H1 (cell line): ENCODE measurements around the gene VSTM4. TPM values are rescaled to one million over a fixed set of nuclear protein-coding genes. Genes with fewer than 3 reads are reported as not detected.

Source experiments
- CTCF ChIA-PET: fragments of 300-600 bp; sonication (Branson Sonifier 250); formaldehyde crosslinking; loops from one replicate; lab custom pipeline; 2021; ENCODE audit not compliant: partially characterized antibody; lab: Charles Lee
- POLR2A ChIA-PET: fragments of 300-600 bp; sonication (Branson Sonifier 250); formaldehyde crosslinking; loops from one replicate; lab custom pipeline; 2021; ENCODE audit warnings: inconsistent platforms; ENCODE audit not compliant: partially characterized antibody; lab: Charles Lee
- DNase-seq, 2 experiments: peaks; one replicate each; pipeline versions ENCODE4 v3.0.0 to v3.0.0-alpha.2; 2010 to 2022; ENCODE audit warnings: low spot score in 2 of 2, low read depth in 1 of 2, mixed read lengths in 1 of 2
- FAIRE-seq: peaks from 2 replicates; lab custom pipeline; 2011; peaks lifted over from hg19 to GRCh38; lab: Jason Lieb, UNC
- H2AFZ ChIP-seq: 2 replicates; pipeline ENCODE4 v1.8.1; 2012; ENCODE audit warnings: low read length, inconsistent platforms
- H2AK5ac ChIP-seq: 2 replicates; pipeline ENCODE4 v1.6.1; 2013; ENCODE audit warnings: low read depth, low read length
- H2BK120ac ChIP-seq: replicated peaks from 2 replicates; pipeline ENCODE3; 2013; ENCODE audit warnings: low read depth, low read length, inconsistent platforms
- H2BK12ac ChIP-seq: 2 replicates; pipeline ENCODE4 v1.6.1; 2013; ENCODE audit warnings: low read depth, low read length
- H2BK15ac ChIP-seq: 2 replicates; pipeline ENCODE4 v1.6.1; 2013; ENCODE audit warnings: low read length
- H2BK20ac ChIP-seq: 2 replicates; pipeline ENCODE4 v1.6.1; 2013; ENCODE audit warnings: low read length
- H2BK5ac ChIP-seq: 2 replicates; pipeline ENCODE4 v1.6.1; 2013; ENCODE audit warnings: low read depth, low read length
- H3K14ac ChIP-seq: 2 replicates; pipeline ENCODE4 v1.6.1; 2013; ENCODE audit warnings: inconsistent platforms; ENCODE audit not compliant: insufficient read length
- H3K18ac ChIP-seq: 2 replicates; pipeline ENCODE4 v1.6.1; 2013; ENCODE audit warnings: low read length; ENCODE audit errors: extremely low read depth
- H3K23ac ChIP-seq: 2 replicates; pipeline ENCODE4 v1.6.1; 2013; ENCODE audit warnings: inconsistent platforms; ENCODE audit not compliant: insufficient read length
- H3K23me2 ChIP-seq: 2 replicates; pipeline ENCODE4 v1.6.1; 2013; ENCODE audit warnings: low read depth, low read length
- H3K27ac ChIP-seq: 2 replicates; pipeline ENCODE4 v1.6.1; 2011; ENCODE audit warnings: low read depth, low read length, inconsistent platforms
- H3K27me3 ChIP-seq, 4 experiments: replicated peaks in 1 of 4; 1 replicate in 1 of 4; 2 replicates in 3 of 4; pipeline versions ENCODE4 v1.6.1 to v1.8.1; 2011 to 2013; ENCODE audit warnings: low read length in 3 of 4, mild to moderate bottlenecking in 3 of 4, inconsistent platforms in 2 of 4, mixed read lengths in 2 of 4, moderate library complexity in 1 of 4; ENCODE audit not compliant: control insufficient read depth in 3 of 4, insufficient read depth in 3 of 4; ENCODE audit errors: extremely low read depth in 1 of 4
- H3K36me3 ChIP-seq, 4 experiments: 2 replicates each; pipeline versions ENCODE4 v1.6.1 to v1.8.1; 2011 to 2013; ENCODE audit warnings: mild to moderate bottlenecking in 4 of 4, low read length in 3 of 4, moderate library complexity in 2 of 4, control low read depth in 1 of 4, inconsistent platforms in 1 of 4; ENCODE audit not compliant: insufficient read depth in 4 of 4, control insufficient read depth in 2 of 4
- H3K4ac ChIP-seq: replicated peaks from 2 replicates; pipeline ENCODE3; 2013; ENCODE audit warnings: low read length, low read depth, mixed read lengths, inconsistent platforms; ENCODE audit not compliant: insufficient read length
- H3K4me1 ChIP-seq, 4 experiments: replicated peaks in 1 of 4; 1 replicate in 1 of 4; 2 replicates in 3 of 4; pipeline versions ENCODE4 v1.6.1 to v1.8.1; 2011 to 2013; ENCODE audit warnings: low read length in 3 of 4, inconsistent platforms in 2 of 4, mixed read lengths in 1 of 4; ENCODE audit not compliant: insufficient read depth in 4 of 4, control insufficient read depth in 3 of 4
- H3K4me2 ChIP-seq, 2 experiments: 2 replicates each; pipeline versions ENCODE4 v1.6.1 to v1.8.1; 2011 to 2013; ENCODE audit warnings: low read depth in 2 of 2, low read length in 2 of 2, control low read depth in 1 of 2, inconsistent platforms in 1 of 2, mild to moderate bottlenecking in 1 of 2; ENCODE audit not compliant: insufficient read depth in 1 of 2
- H3K4me3 ChIP-seq, 4 experiments: fragments of 200-600, 300-600 bp in 1 of 4; sonication (generic), shearing (Covaris generic), sonication (Bioruptor Twin) in 1 of 4; 2 replicates each; pipeline versions ENCODE4 v1.5.1 to v1.8.1; 2011 to 2016; ENCODE audit warnings: low read length in 4 of 4, low read depth in 3 of 4, control low read depth in 2 of 4, inconsistent platforms in 2 of 4, mild to moderate bottlenecking in 2 of 4, mixed read lengths in 1 of 4, moderate library complexity in 1 of 4; ENCODE audit not compliant: insufficient read depth in 2 of 4; ENCODE audit errors: extremely low read depth in 1 of 4
- H3K56ac ChIP-seq: replicated peaks from 2 replicates; pipeline ENCODE3; 2013; ENCODE audit warnings: low read depth, mild to moderate bottlenecking, mixed read lengths, low read length, inconsistent platforms; ENCODE audit not compliant: insufficient read length
- H3K79me1 ChIP-seq: 2 replicates; pipeline ENCODE4 v1.6.1; 2013; ENCODE audit warnings: low read depth, low read length, control low read depth
- H3K79me2 ChIP-seq, 2 experiments: 2 replicates each; pipeline versions ENCODE4 v1.6.1 to v1.8.1; 2012 to 2013; ENCODE audit warnings: low read length in 2 of 2, mild to moderate bottlenecking in 2 of 2, inconsistent platforms in 1 of 2; ENCODE audit not compliant: insufficient read depth in 2 of 2, control insufficient read depth in 1 of 2
- H3K9ac ChIP-seq, 4 experiments: replicated peaks in 1 of 4; 1 replicate in 1 of 4; 2 replicates in 3 of 4; pipeline versions ENCODE4 v1.6.1 to v1.8.1; 2011 to 2013; ENCODE audit warnings: low read depth in 3 of 4, low read length in 3 of 4, control low read depth in 2 of 4, mild to moderate bottlenecking in 2 of 4, moderate library complexity in 2 of 4, inconsistent platforms in 1 of 4; ENCODE audit errors: extremely low read depth in 1 of 4
- H3K9me3 ChIP-seq, 2 experiments: 2 replicates each; pipeline versions ENCODE4 v1.6.1 to v1.8.1; 2012 to 2013; ENCODE audit warnings: mild to moderate bottlenecking in 2 of 2, moderate library complexity in 2 of 2, control low read depth in 1 of 2, inconsistent platforms in 1 of 2, low read depth in 1 of 2, low read length in 1 of 2, mixed read lengths in 1 of 2; ENCODE audit not compliant: insufficient read depth in 2 of 2
- H4K20me1 ChIP-seq, 2 experiments: replicated peaks in 1 of 2; 2 replicates each; pipeline versions ENCODE3 to v1.8.1; 2011 to 2013; ENCODE audit warnings: inconsistent platforms in 2 of 2, low read length in 2 of 2, mild to moderate bottlenecking in 1 of 2; ENCODE audit not compliant: insufficient read depth in 2 of 2, control insufficient read depth in 1 of 2
- H4K5ac ChIP-seq: 2 replicates; pipeline ENCODE4 v1.6.1; 2013; ENCODE audit warnings: low read length, low read depth, mixed read lengths, inconsistent platforms; ENCODE audit not compliant: insufficient read length
- H4K8ac ChIP-seq: 2 replicates; pipeline ENCODE4 v1.8.0; 2013; ENCODE audit warnings: mild to moderate bottlenecking, moderate library complexity, low read length, inconsistent platforms; ENCODE audit not compliant: insufficient read depth; ENCODE audit errors: extremely low read depth
- H4K91ac ChIP-seq: replicated peaks from 2 replicates; pipeline ENCODE3; 2013; ENCODE audit warnings: low read length, mixed read lengths, inconsistent platforms; ENCODE audit not compliant: insufficient read length
- BACH1 ChIP-seq: IDR thresholded peaks from 2 replicates; pipeline ENCODE4 v1.6.1; 2012; ENCODE audit warnings: low read length, improper control_type of control experiment
- CEBPB ChIP-seq: IDR thresholded peaks from 2 replicates; pipeline ENCODE4 v1.6.1; 2012; ENCODE audit warnings: low read depth, low read length
- MAFK ChIP-seq: IDR thresholded peaks from 2 replicates; pipeline ENCODE4 v1.6.1; 2012; ENCODE audit warnings: low read depth, mild to moderate bottlenecking, improper control_type of control experiment, low read length
- RAD21 ChIP-seq, 2 experiments: IDR thresholded peaks in 1 of 2; conservative IDR thresholded peaks in 1 of 2; 2 replicates each; pipeline ENCODE4 v1.6.1; 2011; ENCODE audit warnings: low read depth in 2 of 2, low read length in 2 of 2, improper control_type of control experiment in 1 of 2, inconsistent platforms in 1 of 2, mild to moderate bottlenecking in 1 of 2, moderate library complexity in 1 of 2
- SP2 ChIP-seq: IDR thresholded peaks from 2 replicates; pipeline ENCODE4 v1.6.1; 2012; ENCODE audit warnings: mild to moderate bottlenecking, low read length, inconsistent platforms
- TBP ChIP-seq: IDR thresholded peaks from 2 replicates; pipeline ENCODE4 v1.6.1; 2011; ENCODE audit warnings: low read depth, low read length, improper control_type of control experiment
- WGBS, 2 experiments: shearing (Covaris generic) in 1 of 2; methylation state at CpG; one replicate each; pipeline versions ENCODE4 v1.1.6 to v1.1.7; 2013 to 2015; ENCODE audit warnings: low lambda C conversion rate in 2 of 2, mixed read lengths in 2 of 2, inconsistent platforms in 1 of 2, low coverage in 1 of 2, missing lambda C conversion rate in 1 of 2; ENCODE audit not compliant: insufficient replicate concordance in 2 of 2, insufficient coverage in 1 of 2, insufficient read length in 1 of 2; ENCODE audit errors: extremely low coverage in 1 of 2, missing lambda C conversion rate in 1 of 2; 5-methylcytosine and 5-hydroxymethylcytosine counted together
- polyA plus RNA-seq, 7 experiments: library from polyadenylated mRNA; depleted of rRNA in 3 of 7; stranded (reverse) in 5 of 7; unstranded in 2 of 7; fragments of >200 nt in 5 of 7; fragments of 200-250 nt in 2 of 7; gene quantifications; 1 replicate in 5 of 7; 2 replicates in 1 of 7; 4 replicates in 1 of 7; pipeline versions ENCODE4 v1.2.1 to v1.2.3, GENCODE V29; 2011 to 2013; ENCODE audit warnings: missing spikeins in 2 of 7, mixed read lengths in 2 of 7
- total RNA-seq: library from RNA; stranded (reverse); fragmentation: NEBNext Ultra II Directional; extraction: Animal tissue kit (Norgen Biotek cat#: 25700); gene quantifications from 2 replicates; pipeline ENCODE4 v1.2.1, GENCODE V29; 2021
- TF ChIP-seq, protein P1 (sequence below): IDR thresholded peaks from 2 replicates; pipeline ENCODE4 v1.6.1; 2012; ENCODE audit warnings: inconsistent platforms
- TF ChIP-seq, protein P2 (sequence below), 3 experiments: IDR thresholded peaks; 1 replicate in 2 of 3; 2 replicates in 1 of 3; pipeline versions ENCODE4 v1.5.1 to v1.6.1; 2011; ENCODE audit warnings: low read length in 3 of 3, mild to moderate bottlenecking in 3 of 3, inconsistent platforms in 2 of 3, low read depth in 1 of 3, moderate library complexity in 1 of 3; ENCODE audit not compliant: insufficient read depth in 1 of 3; ENCODE audit errors: control extremely low read depth in 1 of 3

Gene VSTM4
- total and polyA plus RNA-seq, 2 of the 8 experiments (the other 6 are each of a cell fraction or from before 2014, with no cell fraction given), result 0.48 to 0.73 TPM

DNA sequence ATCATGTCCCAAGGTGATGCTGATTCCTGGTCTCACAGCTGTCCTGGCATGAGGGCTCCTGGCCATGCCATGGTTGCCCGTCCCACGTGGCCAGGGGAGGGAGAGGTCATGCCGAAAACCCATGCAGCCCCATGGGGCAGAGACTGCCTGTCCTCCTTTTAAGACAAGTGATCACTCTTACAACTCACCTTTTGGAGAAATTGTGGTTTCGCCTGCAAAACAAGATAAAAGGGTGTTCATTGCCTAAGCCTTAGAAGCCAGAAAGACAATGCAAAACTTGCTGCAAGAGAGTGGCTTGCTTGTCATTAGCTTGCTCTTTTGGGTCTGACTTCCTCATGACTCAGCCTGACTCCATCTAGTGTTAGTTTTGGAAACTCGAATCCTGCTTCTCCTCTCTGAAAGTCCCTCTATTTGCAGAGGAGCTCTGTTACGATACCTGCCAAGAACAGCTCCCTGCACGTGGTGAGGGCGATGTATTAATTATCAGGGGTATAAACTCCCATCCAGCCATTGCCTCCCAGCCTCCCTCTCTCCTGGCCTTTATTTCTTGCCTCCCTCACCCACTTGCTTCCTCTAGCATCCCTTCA is 46.2 kb upstream of the VSTM4 start:
- no peak for DNase-seq
- TF ChIP-seq CEBPB (no peak), TBP (no peak), RAD21 (IDR thresholded peaks at IDR 0.05 in 1 of 2, conservative IDR thresholded peaks at IDR 0.05 in 1 of 2; ENCODE audit: low read depth in 2 of 2, low read length in 2 of 2) (peak; percentile 45 to 57), MAFK (peak; percentile 74; the same call in 1 of the 2 replicates), SP2 (no peak), BACH1 (peak; percentile 96)
- TF ChIP-seq, protein P1, sequence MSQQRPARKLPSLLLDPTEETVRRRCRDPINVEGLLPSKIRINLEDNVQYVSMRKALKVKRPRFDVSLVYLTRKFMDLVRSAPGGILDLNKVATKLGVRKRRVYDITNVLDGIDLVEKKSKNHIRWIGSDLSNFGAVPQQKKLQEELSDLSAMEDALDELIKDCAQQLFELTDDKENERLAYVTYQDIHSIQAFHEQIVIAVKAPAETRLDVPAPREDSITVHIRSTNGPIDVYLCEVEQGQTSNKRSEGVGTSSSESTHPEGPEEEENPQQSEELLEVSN, result 0 out of 2 replicates have a peak, but pooled peaks have one; percentile 14
- TF ChIP-seq, protein P2, sequence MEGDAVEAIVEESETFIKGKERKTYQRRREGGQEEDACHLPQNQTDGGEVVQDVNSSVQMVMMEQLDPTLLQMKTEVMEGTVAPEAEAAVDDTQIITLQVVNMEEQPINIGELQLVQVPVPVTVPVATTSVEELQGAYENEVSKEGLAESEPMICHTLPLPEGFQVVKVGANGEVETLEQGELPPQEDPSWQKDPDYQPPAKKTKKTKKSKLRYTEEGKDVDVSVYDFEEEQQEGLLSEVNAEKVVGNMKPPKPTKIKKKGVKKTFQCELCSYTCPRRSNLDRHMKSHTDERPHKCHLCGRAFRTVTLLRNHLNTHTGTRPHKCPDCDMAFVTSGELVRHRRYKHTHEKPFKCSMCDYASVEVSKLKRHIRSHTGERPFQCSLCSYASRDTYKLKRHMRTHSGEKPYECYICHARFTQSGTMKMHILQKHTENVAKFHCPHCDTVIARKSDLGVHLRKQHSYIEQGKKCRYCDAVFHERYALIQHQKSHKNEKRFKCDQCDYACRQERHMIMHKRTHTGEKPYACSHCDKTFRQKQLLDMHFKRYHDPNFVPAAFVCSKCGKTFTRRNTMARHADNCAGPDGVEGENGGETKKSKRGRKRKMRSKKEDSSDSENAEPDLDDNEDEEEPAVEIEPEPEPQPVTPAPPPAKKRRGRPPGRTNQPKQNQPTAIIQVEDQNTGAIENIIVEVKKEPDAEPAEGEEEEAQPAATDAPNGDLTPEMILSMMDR (IDR thresholded peaks at IDR 0.05; ENCODE audit: control extremely low read depth in 1 of 3, insufficient read depth in 1 of 3, low read depth in 1 of 3, low read length in 3 of 3), result peak in 2 of 3 experiments; percentile 46 to 59; a peak in 3 of 4 replicates
- TF ChIP-seq, all 59 proteins: peak for 5
- ChIA-PET POLR2A (no interaction called here), CTCF (interaction anchor here (0.6 to 5.5 kb wide), 33 partner anchors 9 to 554 kb away, joined by 3 to 49 read pairs (median 4); no protein-coding TSS in a partner anchor)
- Histone ChIP-seq H3K4ac (no peak overlapping the region), H3K23ac (no peak overlapping the region), H2AFZ (peak overlapping the region; percentile 75), H3K9me3 (no peaks in the 10 kb centered on the region), H4K8ac (no peak overlapping the region), H3K14ac (no peak overlapping the region), H2BK5ac (no peak overlapping the region), H3K23me2 (no peaks in the 10 kb centered on the region), H3K27me3 (no peaks in the 10 kb centered on the region), H3K18ac (no peak overlapping the region), H2AK5ac (no peak overlapping the region), H3K36me3 (no peaks in the 10 kb centered on the region), H3K79me2 (no peaks in the 10 kb centered on the region), H3K56ac (no peak overlapping the region), H3K27ac (no peak overlapping the region), H3K79me1 (no peaks in the 10 kb centered on the region), H3K4me1 (peaks cover 0 to 2% (median under 1%) of the 10 kb centered on the region in 4 experiments; a peak in 2 of 7 replicates), H4K20me1 (no peaks in the 10 kb centered on the region), H3K9ac (no peak overlapping the region), H2BK20ac (no peak overlapping the region; the same call in 1 of the 2 replicates), H3K4me3 (no peak overlapping the region), H2BK15ac (peak overlapping the region; percentile 50; the same call in 1 of the 2 replicates), H2BK12ac (no peak overlapping the region; the same call in 1 of the 2 replicates), H2BK120ac (no peak overlapping the region), H3K4me2 (no peak overlapping the region), H4K91ac (no peak overlapping the region), H4K5ac (no peak overlapping the region)
- 76% methylated on average over 8 of the region's 8 CpGs; no CpG with 5 or more reads in 1 of the 2 experiments for WGBS, 2 experiments
- FAIRE-seq, result peak; percentile 66
